HepG2 (cell line): ENCODE measurements around the gene PWP2.
"Not testable (repeated sequence)": the region's sequence is repeated elsewhere in the genome, so short reads cannot be mapped to it uniquely, and the experiment has no call there.

Experiments used
- ASH2L ChIP-seq: fragments of 300-600, 200-600 bp; sonication (generic); IDR thresholded peaks from 2 replicates; pipeline ENCODE4 v1.7.0; 2017; ENCODE audit warnings: low read depth, mild to moderate bottlenecking, moderate library complexity, mixed read lengths, low read length; ENCODE audit not compliant: insufficient read length
- CREB1 ChIP-seq, 2 experiments: fragments of 450-650 bp in 1 of 2; IDR thresholded peaks; 2 replicates each; pipeline ENCODE4 v1.6.1; 2016 to 2017; ENCODE audit warnings: control low read depth in 1 of 2, mild to moderate bottlenecking in 1 of 2, missing compliant biosample characterization in 1 of 2, missing genetic modification characterization in 1 of 2
- FOXO1 ChIP-seq: sonication (generic); formaldehyde crosslinking; IDR thresholded peaks from 2 replicates; pipeline ENCODE4 v1.4.0; 2020; ENCODE audit warnings: missing genetic modification reagents
- HES4 ChIP-seq: sonication (generic); formaldehyde crosslinking; IDR thresholded peaks from 2 replicates; pipeline ENCODE4 v1.9.0; 2021; ENCODE audit warnings: mild to moderate bottlenecking, missing genetic modification reagents, borderline replicate concordance
- JUN ChIP-seq: sonication (generic); formaldehyde crosslinking; IDR thresholded peaks from 2 replicates; pipeline ENCODE4 v1.4.0; 2020; ENCODE audit warnings: mild to moderate bottlenecking, missing genetic modification reagents
- MAFG ChIP-seq: sonication (generic); formaldehyde crosslinking; IDR thresholded peaks from 2 replicates; pipeline ENCODE4 v1.5.1; 2020; ENCODE audit warnings: mild to moderate bottlenecking, missing genetic modification reagents
- NR2C2 ChIP-seq: sonication (generic); formaldehyde crosslinking; IDR thresholded peaks from 2 replicates; pipeline ENCODE4 v1.4.0; 2020; ENCODE audit warnings: missing genetic modification reagents, mild to moderate bottlenecking, moderate library complexity, borderline replicate concordance
- RFX3 ChIP-seq: IDR thresholded peaks from 2 replicates; pipeline ENCODE4 v1.6.1; 2016; ENCODE audit warnings: missing biosample characterization, missing genetic modification reagents
- RXRA ChIP-seq: sonication (generic); formaldehyde crosslinking; IDR thresholded peaks from 2 replicates; pipeline ENCODE4 v1.5.1; 2020; ENCODE audit warnings: missing genetic modification reagents
- ZNF552 ChIP-seq: sonication (generic); formaldehyde crosslinking; IDR thresholded peaks from 2 replicates; pipeline ENCODE4 v1.9.0; 2022; ENCODE audit warnings: missing genetic modification reagents, mild to moderate bottlenecking, borderline replicate concordance
- TF ChIP-seq, protein P1 (sequence below): sonication (generic); formaldehyde crosslinking; conservative IDR thresholded peaks from 2 replicates; pipeline ENCODE4 v1.4.0; 2020; ENCODE audit warnings: missing genetic modification reagents
- TF ChIP-seq, protein P2 (sequence below), 2 experiments: sonication (generic) in 1 of 2; formaldehyde crosslinking in 1 of 2; IDR thresholded peaks; 2 replicates each; pipeline versions ENCODE4 v1.4.0 to v1.6.1; 2018 to 2020; ENCODE audit warnings: missing genetic modification reagents in 2 of 2, borderline replicate concordance in 1 of 2, low read depth in 1 of 2, mild to moderate bottlenecking in 1 of 2, missing biosample characterization in 1 of 2

DNA sequence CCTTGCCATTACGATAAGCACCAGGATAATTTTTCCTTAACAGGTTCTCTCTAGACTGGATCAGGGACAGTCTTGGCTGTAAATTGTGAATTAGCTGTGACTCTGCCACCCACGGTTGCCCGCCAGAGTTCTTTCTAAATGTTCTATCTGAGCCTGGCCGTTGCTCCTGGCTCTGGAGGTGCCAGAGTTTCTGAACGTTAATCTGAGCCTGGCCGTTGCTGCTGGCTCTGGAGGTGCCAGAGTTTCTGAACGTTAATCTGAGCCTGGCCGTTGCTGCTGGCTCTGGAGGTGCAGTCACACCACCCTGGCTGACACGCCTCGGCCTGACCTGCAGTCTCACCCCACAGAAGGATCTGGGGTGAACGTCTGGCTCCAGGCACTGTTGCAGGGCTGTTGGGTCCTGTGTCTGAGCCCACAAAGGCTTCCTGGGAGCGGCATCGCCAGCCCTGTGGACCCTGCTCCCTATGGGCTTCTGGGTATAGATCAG is 56.0 kb downstream of the PWP2 start:
- TF ChIP-seq ZNF552 (CRISPR knock-in tag); FOXO1 (CRISPR knock-in tag); RXRA (CRISPR knock-in tag); HES4 (CRISPR knock-in tag); NR2C2; RFX3 (CRISPR knock-in tag); CREB1 (IDR thresholded peaks at IDR 0.05); CREB1 (CRISPR knock-in tag; IDR thresholded peaks at IDR 0.05); JUN; ASH2L; MAFG (CRISPR knock-in tag): not testable (repeated sequence)
- TF ChIP-seq, protein P1, sequence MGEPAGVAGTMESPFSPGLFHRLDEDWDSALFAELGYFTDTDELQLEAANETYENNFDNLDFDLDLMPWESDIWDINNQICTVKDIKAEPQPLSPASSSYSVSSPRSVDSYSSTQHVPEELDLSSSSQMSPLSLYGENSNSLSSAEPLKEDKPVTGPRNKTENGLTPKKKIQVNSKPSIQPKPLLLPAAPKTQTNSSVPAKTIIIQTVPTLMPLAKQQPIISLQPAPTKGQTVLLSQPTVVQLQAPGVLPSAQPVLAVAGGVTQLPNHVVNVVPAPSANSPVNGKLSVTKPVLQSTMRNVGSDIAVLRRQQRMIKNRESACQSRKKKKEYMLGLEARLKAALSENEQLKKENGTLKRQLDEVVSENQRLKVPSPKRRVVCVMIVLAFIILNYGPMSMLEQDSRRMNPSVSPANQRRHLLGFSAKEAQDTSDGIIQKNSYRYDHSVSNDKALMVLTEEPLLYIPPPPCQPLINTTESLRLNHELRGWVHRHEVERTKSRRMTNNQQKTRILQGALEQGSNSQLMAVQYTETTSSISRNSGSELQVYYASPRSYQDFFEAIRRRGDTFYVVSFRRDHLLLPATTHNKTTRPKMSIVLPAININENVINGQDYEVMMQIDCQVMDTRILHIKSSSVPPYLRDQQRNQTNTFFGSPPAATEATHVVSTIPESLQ (CRISPR knock-in tag) = not testable (repeated sequence)
- TF ChIP-seq, protein P2, sequence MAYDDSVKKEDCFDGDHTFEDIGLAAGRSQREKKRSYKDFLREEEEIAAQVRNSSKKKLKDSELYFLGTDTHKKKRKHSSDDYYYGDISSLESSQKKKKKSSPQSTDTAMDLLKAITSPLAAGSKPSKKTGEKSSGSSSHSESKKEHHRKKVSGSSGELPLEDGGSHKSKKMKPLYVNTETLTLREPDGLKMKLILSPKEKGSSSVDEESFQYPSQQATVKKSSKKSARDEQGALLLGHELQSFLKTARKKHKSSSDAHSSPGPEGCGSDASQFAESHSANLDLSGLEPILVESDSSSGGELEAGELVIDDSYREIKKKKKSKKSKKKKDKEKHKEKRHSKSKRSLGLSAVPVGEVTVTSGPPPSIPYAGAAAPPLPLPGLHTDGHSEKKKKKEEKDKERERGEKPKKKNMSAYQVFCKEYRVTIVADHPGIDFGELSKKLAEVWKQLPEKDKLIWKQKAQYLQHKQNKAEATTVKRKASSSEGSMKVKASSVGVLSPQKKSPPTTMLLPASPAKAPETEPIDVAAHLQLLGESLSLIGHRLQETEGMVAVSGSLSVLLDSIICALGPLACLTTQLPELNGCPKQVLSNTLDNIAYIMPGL (CRISPR knock-in tag; IDR thresholded peaks at IDR 0.05; ENCODE audit: borderline replicate concordance in 1 of 2, low read depth in 1 of 2) = not testable (repeated sequence)
